Neural cell (in vitro differentiated cells): ENCODE measurements around the gene GAR1. TPM values are rescaled to one million over a fixed set of nuclear protein-coding genes. Genes with fewer than 3 reads are reported as not detected.

Source experiments
- H2AFZ ChIP-seq: fragments of 200-600, 300-800 bp; sonication (generic), shearing (Covaris generic); 2 replicates; pipeline ENCODE4 v1.6.0; 2014; ENCODE audit warnings: low read depth, mild to moderate bottlenecking, antibody characterized with exemption, low read length, moderate library complexity
- H3F3A ChIP-seq: fragments of 200-600 bp; shearing (Covaris generic); 2 replicates; pipeline ENCODE4 v1.6.1; 2016; ENCODE audit warnings: mild to moderate bottlenecking, moderate library complexity, mixed read lengths, antibody characterized with exemption, low read length; ENCODE audit not compliant: insufficient read depth, poor library complexity, severe bottlenecking
- H3K27ac ChIP-seq: fragments of 200-600, 300-800 bp; sonication (generic), shearing (Covaris generic); 2 replicates; pipeline ENCODE4 v1.5.1; 2014; ENCODE audit warnings: mild to moderate bottlenecking, low read length, moderate library complexity
- H3K27me3 ChIP-seq: fragments of 300-800, 200-600 bp; sonication (generic), shearing (Covaris generic); 2 replicates; pipeline ENCODE4 v1.6.0; 2014; ENCODE audit warnings: mild to moderate bottlenecking, low read depth, low read length, moderate library complexity; ENCODE audit not compliant: insufficient read depth
- H3K36me3 ChIP-seq: fragments of 300-800, 200-600 bp; sonication (generic), shearing (Covaris generic); 2 replicates; pipeline ENCODE4 v1.5.1; 2014; ENCODE audit warnings: mild to moderate bottlenecking, antibody characterized with exemption, low read length, moderate library complexity; ENCODE audit not compliant: insufficient read depth
- H3K4me2 ChIP-seq: fragments of 300-800, 200-600 bp; sonication (generic), shearing (Covaris generic); 2 replicates; pipeline ENCODE4 v1.6.0; 2014; ENCODE audit warnings: mild to moderate bottlenecking, low read length
- H3K4me3 ChIP-seq: fragments of 300-800, 200-600 bp; sonication (generic), shearing (Covaris generic); 2 replicates; pipeline ENCODE4 v1.5.1; 2014; ENCODE audit warnings: mild to moderate bottlenecking, low read length, moderate library complexity
- H3K79me2 ChIP-seq: fragments of 200-600 bp; shearing (Covaris generic); replicated peaks from 2 replicates; pipeline ENCODE4 v1.6.0; 2014; ENCODE audit warnings: mild to moderate bottlenecking, low read length, moderate library complexity; ENCODE audit not compliant: insufficient read depth
- H3K9ac ChIP-seq: fragments of 300-800, 200-600 bp; sonication (generic), shearing (Covaris generic); 2 replicates; pipeline ENCODE4 v1.6.1; 2016; ENCODE audit warnings: mild to moderate bottlenecking, low read length, mixed read lengths
- H3K9me2 ChIP-seq: fragments of 200-600 bp; shearing (Covaris generic); 2 replicates; pipeline ENCODE4 v1.6.1; 2016; ENCODE audit warnings: mild to moderate bottlenecking, low read length, mixed read lengths; ENCODE audit not compliant: insufficient read depth
- H3K9me3 ChIP-seq: fragments of 200-600, 300-800 bp; sonication (generic), shearing (Covaris generic); 2 replicates; pipeline ENCODE4 v1.6.1; 2016; ENCODE audit warnings: mild to moderate bottlenecking, mixed run types, low read length, moderate library complexity, mixed read lengths
- H4K20me1 ChIP-seq: fragments of 200-600 bp; shearing (Covaris generic); 2 replicates; pipeline ENCODE4 v1.6.1; 2016; ENCODE audit warnings: mild to moderate bottlenecking, mixed run types; ENCODE audit not compliant: insufficient read depth
- MXI1 ChIP-seq: fragments of 450-650 bp; conservative IDR thresholded peaks from 2 replicates; pipeline ENCODE4 v1.6.1; 2014; ENCODE audit warnings: antibody characterized with exemption, mild to moderate bottlenecking; ENCODE audit not compliant: poor library complexity, severe bottlenecking
- polyA plus RNA-seq: library from polyadenylated mRNA; depleted of rRNA; stranded (reverse); fragments of >200 nt; gene quantifications from 2 replicates; pipeline ENCODE4 v1.2.3, GENCODE V29; 2014

GAR1 gene
- polyA plus RNA-seq, 1 donor from 2014 or later: 9.1 TPM

DNA sequence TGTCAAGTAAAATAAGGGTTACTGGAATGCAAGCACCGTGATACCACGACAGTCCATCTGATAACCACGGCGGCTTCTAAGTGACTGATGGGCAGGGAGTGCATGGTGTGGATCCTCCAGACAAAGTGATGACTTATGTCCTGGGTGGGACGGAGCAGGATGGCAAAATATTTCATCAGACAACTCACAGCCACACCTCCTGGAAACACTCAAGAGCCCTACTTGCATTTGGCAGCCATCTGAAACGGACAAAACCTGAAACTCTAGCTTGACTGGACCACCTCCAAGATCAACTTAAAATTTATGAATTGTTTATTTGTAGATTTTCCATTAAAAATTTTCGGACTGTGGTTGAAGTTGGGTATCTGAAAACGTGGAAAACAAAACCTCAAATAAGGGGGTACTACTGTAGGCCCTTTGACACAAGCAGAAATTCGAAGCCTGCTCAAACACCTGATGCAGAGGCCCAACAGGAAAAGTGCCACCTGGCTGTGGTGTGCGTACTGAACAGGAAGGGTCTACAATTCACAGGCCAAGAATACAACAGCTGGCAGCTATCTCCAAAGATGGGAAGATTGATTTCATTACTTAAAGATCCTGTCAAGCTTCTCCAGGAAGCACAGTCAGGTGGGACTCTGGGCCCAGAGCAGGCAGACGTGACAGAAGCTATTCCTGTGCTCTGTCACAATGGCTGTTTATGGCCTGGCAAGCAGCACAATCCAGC, 58.4 kb downstream of the GAR1 start:
- Histone ChIP-seq H3K36me3 (no peaks in the 10 kb centered on the region), H3K27ac (no peak overlapping the region), H3K79me2 (no peaks in the 10 kb centered on the region), H3K9ac (no peak overlapping the region), H2AFZ (no peak overlapping the region), H3K4me3 (no peak overlapping the region), H4K20me1 (no peaks in the 10 kb centered on the region), H3K9me3 (no peaks in the 10 kb centered on the region), H3K4me2 (no peak overlapping the region), H3K27me3 (no peaks in the 10 kb centered on the region), H3K9me2 (no peaks in the 10 kb centered on the region), H3F3A (no peaks in the 10 kb centered on the region)
- TF ChIP-seq MXI1: no peak

Other genes starting within 250 kb of the GAR1 start
- 5.1 and 9.5 TPM in 2 replicates for gene CASP6, start 112.3 kb upstream of the GAR1 start, polyA plus RNA-seq
- gene PLA2G12A, start 85.7 kb upstream of the GAR1 start, polyA plus RNA-seq: 31.2 and 99.0 TPM in 2 replicates
- not detected in 2 replicates for gene CFI, start 13.8 kb upstream of the GAR1 start, polyA plus RNA-seq
- gene RRH, start 12.2 kb downstream of the GAR1 start, polyA plus RNA-seq: 0.40 and 1.2 TPM in 2 replicates
- gene LRIT3, start 32.3 kb downstream of the GAR1 start, polyA plus RNA-seq: 0.33 and 0.78 TPM in 2 replicates
- gene EGF, start 97.1 kb downstream of the GAR1 start, polyA plus RNA-seq: not detected in 2 replicates